Skeletal muscle satellite cell (primary cell): Measurements from ENCODE around the gene FBXO5.
"Not testable (repeated sequence)": the region's sequence is repeated elsewhere in the genome, so short reads cannot be mapped to it uniquely, and the experiment has no call there.

ENCODE experiments used
- H3K27me3 ChIP-seq: 2 replicates; pipeline ENCODE4 v1.7.0; 2013; ENCODE audit warnings: low read length; ENCODE audit not compliant: control insufficient read depth, insufficient read depth
- H3K36me3 ChIP-seq: 2 replicates; pipeline ENCODE4 v1.7.0; 2013; ENCODE audit warnings: mild to moderate bottlenecking, control low read depth, low read length; ENCODE audit not compliant: insufficient read depth
- H3K4me1 ChIP-seq: 2 replicates; pipeline ENCODE4 v1.7.0; 2013; ENCODE audit warnings: low read length; ENCODE audit not compliant: control insufficient read depth, insufficient read depth
- H3K4me2 ChIP-seq: 2 replicates; pipeline ENCODE4 v1.7.0; 2013; ENCODE audit warnings: mild to moderate bottlenecking, low read length
- H3K4me3 ChIP-seq: 2 replicates; pipeline ENCODE4 v1.7.0; 2013; ENCODE audit warnings: low read length
- H3K9ac ChIP-seq: 2 replicates; pipeline ENCODE4 v1.7.0; 2013; ENCODE audit warnings: mild to moderate bottlenecking, low read depth, low read length, moderate library complexity
- H3K9me3 ChIP-seq: replicated peaks from 2 replicates; pipeline ENCODE4 v1.7.0; 2013; ENCODE audit warnings: mild to moderate bottlenecking, control low read depth, low read length

The FBXO5 gene

DNA sequence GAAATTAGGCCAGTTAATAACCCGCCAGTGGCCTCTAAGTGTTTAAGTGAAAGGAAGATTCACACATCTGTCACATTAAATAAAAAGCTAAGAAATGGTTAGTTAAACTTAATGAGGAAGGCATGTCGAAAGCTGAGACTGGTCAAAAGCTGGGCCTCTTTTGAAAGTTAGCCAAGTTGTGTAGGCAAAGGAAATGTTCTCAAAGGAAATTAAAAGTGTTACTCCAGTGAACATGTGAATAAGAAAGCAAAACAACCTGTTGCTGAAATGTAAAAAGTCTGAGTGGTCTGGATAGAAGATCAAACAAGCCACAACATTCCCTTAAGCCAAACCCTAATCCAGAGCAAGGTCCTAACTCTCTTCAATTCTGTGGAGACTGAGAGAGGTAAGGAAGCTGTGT lies 30.6 kb upstream of the FBXO5 start:
- no peak overlapping the region for H3K4me3 ChIP-seq
- H3K9me3 ChIP-seq = no peaks in the 10 kb centered on the region
- H3K36me3 ChIP-seq = peaks cover 8% of the 10 kb centered on the region
- H3K9ac ChIP-seq = no peak overlapping the region
- H3K4me1 ChIP-seq = no peaks in the 10 kb centered on the region
- no peaks in the 10 kb centered on the region for H3K27me3 ChIP-seq
- no peak overlapping the region for H3K4me2 ChIP-seq

DNA sequence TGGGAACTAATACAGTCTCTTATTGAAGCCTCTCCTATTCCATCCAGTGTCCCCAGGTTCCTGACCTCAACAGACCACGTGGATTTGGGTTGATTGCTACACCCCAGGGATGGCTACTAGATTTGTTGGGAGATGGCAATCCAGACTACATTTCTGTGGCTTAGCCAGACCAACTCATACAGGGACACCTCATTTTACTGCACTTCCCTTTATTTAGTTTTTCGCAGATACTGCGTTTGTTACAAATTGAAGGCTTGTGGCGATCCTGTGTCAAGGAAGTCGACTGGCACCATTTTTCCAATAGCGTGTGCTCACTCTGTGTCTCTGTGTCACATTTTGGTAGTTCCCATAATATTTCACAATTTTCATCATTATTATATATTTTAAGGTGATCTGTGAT lies 30.0 kb upstream of the FBXO5 start:
- no peak overlapping the region for H3K4me2 ChIP-seq
- no peaks in the 10 kb centered on the region for H3K27me3 ChIP-seq
- peaks cover 8% of the 10 kb centered on the region for H3K36me3 ChIP-seq
- no peaks in the 10 kb centered on the region for H3K4me1 ChIP-seq
- no peaks in the 10 kb centered on the region for H3K9me3 ChIP-seq
- H3K9ac ChIP-seq = no peak overlapping the region
- H3K4me3 ChIP-seq = no peak overlapping the region

DNA sequence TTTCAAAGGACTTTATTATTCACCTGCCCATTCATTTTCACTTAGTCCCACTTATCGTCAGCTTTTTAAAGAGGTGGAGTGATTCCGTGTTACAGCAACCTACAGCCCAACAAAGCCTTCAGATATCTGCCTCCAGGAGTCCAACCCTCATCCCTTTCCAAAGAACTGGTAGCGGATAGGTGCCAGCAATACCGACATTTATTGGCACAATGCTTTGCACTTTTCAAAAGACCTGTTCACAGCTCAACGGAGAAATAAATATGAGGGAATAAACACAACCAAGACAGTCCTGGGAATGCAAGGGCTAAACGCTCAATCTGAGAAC lies 20.5 kb upstream of the FBXO5 start:
- peak overlapping the region; percentile 83 for H3K4me2 ChIP-seq
- peaks cover 1% of the 10 kb centered on the region for H3K36me3 ChIP-seq
- H3K9me3 ChIP-seq = no peaks in the 10 kb centered on the region
- H3K27me3 ChIP-seq = no peaks in the 10 kb centered on the region
- H3K9ac ChIP-seq = peak overlapping the region; percentile 88
- peaks cover 15% of the 10 kb centered on the region for H3K4me1 ChIP-seq
- peak overlapping the region; percentile 74 for H3K4me3 ChIP-seq

GRCh38 chr6:153002613-153003365 lies 19.9 kb upstream of the FBXO5 start, which contains the start of gene MTRF1L:
MTRF1L (minus strand) TSS chr6:153002709; CDS start chr6:153002685, 24 bp downstream.
- peak within 1 kb of the TSS; percentile 74 for H3K4me3 ChIP-seq

GRCh38 chr6:153001767-153002612 lies 19.1 kb upstream of the FBXO5 start:
- Histone ChIP-seq H3K4me3 (peak overlapping the region; percentile 74), H3K4me2 (peak overlapping the region; percentile 83), H3K27me3 (no peaks in the 10 kb centered on the region), H3K9ac (peak overlapping the region; percentile 88), H3K36me3 (peaks cover 14% of the 10 kb centered on the region), H3K4me1 (peaks cover 15% of the 10 kb centered on the region), H3K9me3 (no peaks in the 10 kb centered on the region)

More at GRCh38 chr6:153002613-153003365, 19.9 kb upstream of the FBXO5 start, which contains the start of gene MTRF1L:
- Histone ChIP-seq H3K36me3 (peaks cover 6% of the 10 kb centered on the region), H3K27me3 (no peaks in the 10 kb centered on the region), H3K9ac (peak within 1 kb of the TSS; percentile 88), H3K9me3 (no peaks in the 10 kb centered on the region), H3K4me2 (peak within 1 kb of the TSS; percentile 83), H3K4me1 (peaks cover 15% of the 10 kb centered on the region)

DNA sequence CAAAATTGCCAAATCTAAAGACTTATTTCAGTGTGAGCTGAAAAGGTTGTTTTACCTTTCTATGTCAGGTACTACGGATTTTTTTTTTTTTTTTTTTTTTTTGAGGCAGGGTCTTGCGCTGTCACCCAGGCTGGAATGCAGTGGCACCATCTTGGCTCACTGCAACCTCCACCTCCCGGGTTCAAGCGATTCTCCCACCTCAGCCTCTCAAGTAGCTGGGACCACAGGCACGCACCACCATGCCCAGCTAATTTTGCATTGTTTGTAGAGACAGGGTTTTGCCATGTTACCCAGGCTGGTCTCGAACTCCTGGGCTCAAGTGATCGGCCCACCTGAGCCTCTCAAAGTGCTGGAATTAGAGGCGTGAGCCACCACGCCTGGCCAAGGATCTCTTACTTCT lies 17.9 kb upstream of the FBXO5 start:
- H3K9ac ChIP-seq = peak overlapping the region; percentile 88
- peaks cover 25% of the 10 kb centered on the region for H3K36me3 ChIP-seq
- H3K4me2 ChIP-seq = peak overlapping the region; percentile 83
- not testable (repeated sequence) for H3K9me3 ChIP-seq, H3K27me3 ChIP-seq
- H3K4me1 ChIP-seq = peaks cover 15% of the 10 kb centered on the region
- peak overlapping the region; percentile 74 for H3K4me3 ChIP-seq

- no peak overlapping the region for H3K9ac ChIP-seq
- H3K9me3 ChIP-seq = no peaks in the 10 kb centered on the region
- H3K27me3 ChIP-seq = no peaks in the 10 kb centered on the region
- H3K4me2 ChIP-seq = peak overlapping the region; percentile 83
- peaks cover 25% of the 10 kb centered on the region for H3K36me3 ChIP-seq
- peaks cover 15% of the 10 kb centered on the region for H3K4me1 ChIP-seq
- H3K4me3 ChIP-seq = peak overlapping the region; percentile 74
Measured at GRCh38 chr6:153000243-153000642, 17.4 kb upstream of the FBXO5 start.

DNA sequence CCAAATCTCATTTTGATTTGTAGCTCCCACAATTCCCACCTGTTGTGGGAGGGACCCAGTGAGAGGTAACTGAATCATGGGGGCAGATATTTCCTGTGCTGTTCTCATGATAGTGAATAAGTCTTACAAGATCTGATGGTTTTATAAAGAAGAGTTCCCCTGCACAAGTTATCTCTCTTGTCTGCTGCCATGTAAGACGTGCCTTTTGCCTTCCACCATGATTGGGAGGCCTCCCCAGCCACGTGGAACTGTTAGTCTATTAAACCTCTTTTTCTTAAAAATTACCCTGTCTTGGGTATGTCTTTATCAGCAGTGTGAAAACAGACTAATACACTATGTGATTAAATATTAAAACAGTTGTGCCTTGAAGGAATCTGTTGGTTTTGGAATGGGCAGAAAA lies 16.7 kb upstream of the FBXO5 start:
- H3K4me3 ChIP-seq, H3K9me3 ChIP-seq, H3K27me3 ChIP-seq, H3K9ac ChIP-seq: not testable (repeated sequence)
- H3K4me2 ChIP-seq = peak overlapping the region; percentile 16
- peaks cover 15% of the 10 kb centered on the region for H3K4me1 ChIP-seq
- peaks cover 30% of the 10 kb centered on the region for H3K36me3 ChIP-seq

- no peaks in the 10 kb centered on the region for H3K27me3 ChIP-seq
- no peak overlapping the region for H3K4me2 ChIP-seq
- H3K9me3 ChIP-seq = no peaks in the 10 kb centered on the region
- no peaks in the 10 kb centered on the region for H3K4me1 ChIP-seq
- no peak overlapping the region for H3K9ac ChIP-seq
- H3K4me3 ChIP-seq = no peak overlapping the region
- H3K36me3 ChIP-seq = peaks cover 68% of the 10 kb centered on the region
Measured at GRCh38 chr6:152993847-152994246, 11.0 kb upstream of the FBXO5 start.

DNA sequence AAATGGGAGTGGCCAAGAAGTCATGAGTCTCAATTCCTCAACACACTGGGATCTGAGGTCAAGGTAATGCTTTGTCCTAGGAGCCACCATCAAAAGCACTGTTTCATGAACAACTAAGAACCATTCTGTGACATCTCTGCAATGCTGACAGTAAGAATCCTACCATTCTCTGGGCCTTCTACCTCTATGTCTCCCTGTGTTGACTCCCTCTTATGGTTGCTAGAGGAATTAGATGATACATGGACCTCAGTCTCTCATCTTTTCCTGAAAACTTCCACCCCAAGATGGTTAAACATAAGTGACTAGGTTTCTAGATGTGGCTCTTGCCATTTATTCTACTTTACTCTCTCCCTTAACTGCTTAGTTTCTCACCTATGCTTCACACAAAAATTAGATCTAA lies 10.6 kb upstream of the FBXO5 start:
- Histone ChIP-seq H3K4me3 (no peak overlapping the region), H3K4me2 (no peak overlapping the region), H3K27me3 (no peaks in the 10 kb centered on the region), H3K9ac (no peak overlapping the region), H3K9me3 (no peaks in the 10 kb centered on the region), H3K4me1 (no peaks in the 10 kb centered on the region), H3K36me3 (peaks cover 68% of the 10 kb centered on the region)

DNA sequence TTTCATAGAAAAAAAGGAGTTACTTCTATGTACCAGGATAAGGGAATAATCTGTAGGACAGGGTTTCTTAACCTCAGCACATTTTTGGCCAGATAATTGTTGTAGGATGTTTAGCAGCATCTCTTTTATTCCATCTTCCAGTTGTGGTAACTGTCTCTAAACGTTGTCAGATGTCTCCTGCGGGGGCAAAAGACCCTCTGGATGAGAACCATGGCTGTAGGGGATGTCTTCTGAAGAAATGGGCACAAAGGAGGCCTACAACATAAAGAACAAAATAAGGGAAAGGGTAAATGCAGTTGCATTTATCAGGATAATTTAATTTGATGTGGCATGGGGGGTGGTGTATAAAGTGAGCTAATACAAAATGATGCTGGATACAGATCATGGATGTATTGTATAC lies 4.1 kb upstream of the FBXO5 start:
- H3K9ac ChIP-seq = no peak overlapping the region
- H3K9me3 ChIP-seq = no peaks in the 10 kb centered on the region
- H3K4me1 ChIP-seq = peaks cover 9% of the 10 kb centered on the region
- no peaks in the 10 kb centered on the region for H3K27me3 ChIP-seq
- H3K36me3 ChIP-seq = peaks cover 13% of the 10 kb centered on the region
- H3K4me2 ChIP-seq = no peak overlapping the region
- no peak overlapping the region for H3K4me3 ChIP-seq
